ENCODE data around the gene HNRNPA1L2.

- TF ChIP-seq, protein P1, sequence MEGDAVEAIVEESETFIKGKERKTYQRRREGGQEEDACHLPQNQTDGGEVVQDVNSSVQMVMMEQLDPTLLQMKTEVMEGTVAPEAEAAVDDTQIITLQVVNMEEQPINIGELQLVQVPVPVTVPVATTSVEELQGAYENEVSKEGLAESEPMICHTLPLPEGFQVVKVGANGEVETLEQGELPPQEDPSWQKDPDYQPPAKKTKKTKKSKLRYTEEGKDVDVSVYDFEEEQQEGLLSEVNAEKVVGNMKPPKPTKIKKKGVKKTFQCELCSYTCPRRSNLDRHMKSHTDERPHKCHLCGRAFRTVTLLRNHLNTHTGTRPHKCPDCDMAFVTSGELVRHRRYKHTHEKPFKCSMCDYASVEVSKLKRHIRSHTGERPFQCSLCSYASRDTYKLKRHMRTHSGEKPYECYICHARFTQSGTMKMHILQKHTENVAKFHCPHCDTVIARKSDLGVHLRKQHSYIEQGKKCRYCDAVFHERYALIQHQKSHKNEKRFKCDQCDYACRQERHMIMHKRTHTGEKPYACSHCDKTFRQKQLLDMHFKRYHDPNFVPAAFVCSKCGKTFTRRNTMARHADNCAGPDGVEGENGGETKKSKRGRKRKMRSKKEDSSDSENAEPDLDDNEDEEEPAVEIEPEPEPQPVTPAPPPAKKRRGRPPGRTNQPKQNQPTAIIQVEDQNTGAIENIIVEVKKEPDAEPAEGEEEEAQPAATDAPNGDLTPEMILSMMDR (IDR thresholded peaks at IDR 0.05 in 2 of 3, conservative IDR thresholded peaks at IDR 0.05 in 1 of 3; ENCODE audit: borderline replicate concordance in 1 of 3, insufficient read depth in 1 of 3, low read depth in 2 of 3, low read length in 2 of 3) = no peak
- no peak for TF ChIP-seq POLR2A (IDR thresholded peaks at IDR 0.05; ENCODE audit: borderline replicate concordance, extremely low read depth, insufficient read depth, insufficient read length)
- TF ChIP-seq MAX (IDR thresholded peaks at IDR 0.05) = no peak
- no peak for TF ChIP-seq POLR2AphosphoS5 (IDR thresholded peaks at IDR 0.05; ENCODE audit: low read depth, low read length)
- no peak for TF ChIP-seq YY1 (IDR thresholded peaks at IDR 0.05; ENCODE audit: extremely low read depth, insufficient replicate concordance, low read depth, low read length)
- TF ChIP-seq SP1 (IDR thresholded peaks at IDR 0.05; ENCODE audit: low read depth) = no peak
These were observed 4.7 kb downstream of the HNRNPA1L2 start for GRCh38 chr13:52646967-52647366.

Measured in HCT116 (cell line).